MCF 10A (cell line): ENCODE measurements around the gene CCDC122. TPM values are rescaled to one million over a fixed set of nuclear protein-coding genes. Genes with fewer than 3 reads are reported as not detected.

Experiments
- total RNA-seq: library from RNA; stranded (reverse); gene quantifications from 2 replicates; pipeline ENCODE4 v1.2.3, GENCODE V29; 2022

CCDC122 gene
- total RNA-seq, 1 experiment from 2014 or later: 16.3 TPM

Other genes starting within 250 kb of the CCDC122 start
- 1.5 and 1.8 TPM in 2 replicates for gene ENOX1, start 92.8 kb downstream of the CCDC122 start, total RNA-seq
- 11.7 and 14.1 TPM in 2 replicates for gene LACC1, start 164 bp upstream of the CCDC122 start, total RNA-seq